Mesendoderm (in vitro differentiated cells): ENCODE data around the gene WNK1.

Experiments
- DNase-seq: peaks from one replicate; pipeline ENCODE4 v3.0.0; 2013
- H2AK5ac ChIP-seq: 2 replicates; pipeline ENCODE4 v1.6.1; 2013; ENCODE audit warnings: low read length, inconsistent platforms
- H2BK120ac ChIP-seq: 2 replicates; pipeline ENCODE4 v1.6.1; 2013; ENCODE audit warnings: low read depth, mild to moderate bottlenecking, low read length, moderate library complexity, mixed read lengths
- H2BK15ac ChIP-seq: replicated peaks from 2 replicates; pipeline ENCODE4 v1.6.1; 2013; ENCODE audit warnings: low read depth, mild to moderate bottlenecking, moderate library complexity
- H2BK5ac ChIP-seq: 2 replicates; pipeline ENCODE4 v1.6.1; 2013; ENCODE audit warnings: low read length, inconsistent platforms
- H3K18ac ChIP-seq: 2 replicates; pipeline ENCODE4 v1.6.1; 2013; ENCODE audit warnings: mild to moderate bottlenecking, low read length, mixed read lengths
- H3K23ac ChIP-seq: one replicate; pipeline ENCODE4 v1.6.1; 2013; ENCODE audit warnings: low read length
- H3K27ac ChIP-seq: 2 replicates; pipeline ENCODE4 v1.5.1; 2013; ENCODE audit warnings: low read depth, mild to moderate bottlenecking, inconsistent platforms, low read length, moderate library complexity
- H3K27me3 ChIP-seq: 2 replicates; pipeline ENCODE4 v1.6.1; 2013; ENCODE audit warnings: low read length, control low read depth, mild to moderate bottlenecking, inconsistent platforms; ENCODE audit not compliant: insufficient read depth, poor library complexity
- H3K36me3 ChIP-seq: 2 replicates; pipeline ENCODE4 v1.6.1; 2013; ENCODE audit warnings: low read length, inconsistent platforms; ENCODE audit not compliant: control insufficient read depth, insufficient read depth
- H3K4ac ChIP-seq: one replicate; pipeline ENCODE4 v1.6.1; 2013; ENCODE audit warnings: low read depth, mild to moderate bottlenecking, low read length, moderate library complexity
- H3K4me1 ChIP-seq: 2 replicates; pipeline ENCODE4 v1.6.1; 2013; ENCODE audit warnings: low read depth, low read length, inconsistent platforms; ENCODE audit not compliant: control insufficient read depth
- H3K4me2 ChIP-seq: 2 replicates; pipeline ENCODE4 v1.6.1; 2013; ENCODE audit warnings: low read length
- H3K4me3 ChIP-seq: 2 replicates; pipeline ENCODE4 v1.5.1; 2013; ENCODE audit warnings: mild to moderate bottlenecking, low read length
- H3K56ac ChIP-seq: one replicate; pipeline ENCODE4 v1.6.1; 2013; ENCODE audit warnings: low read length
- H3K79me1 ChIP-seq: 2 replicates; pipeline ENCODE4 v1.6.1; 2013; ENCODE audit warnings: low read length, inconsistent platforms
- H3K79me2 ChIP-seq: 2 replicates; pipeline ENCODE4 v1.6.1; 2013; ENCODE audit warnings: mild to moderate bottlenecking, low read length; ENCODE audit not compliant: control insufficient read depth, insufficient read depth
- H3K9ac ChIP-seq: 2 replicates; pipeline ENCODE4 v1.6.1; 2013; ENCODE audit warnings: low read length, inconsistent platforms
- H4K5ac ChIP-seq: one replicate; pipeline ENCODE4 v1.6.1; 2013; ENCODE audit warnings: low read length
- H4K8ac ChIP-seq: one replicate; pipeline ENCODE4 v1.6.1; 2013; ENCODE audit warnings: low read depth, mild to moderate bottlenecking, control low read depth, low read length, moderate library complexity
- WGBS: extraction: QIAGEN DNeasy Blood & Tissue Kit; methylation state at CpG from one replicate; pipeline ENCODE4 v1.1.7; 2013; ENCODE audit warnings: low lambda C conversion rate, missing lambda C conversion rate; ENCODE audit not compliant: insufficient coverage; ENCODE audit errors: extremely low coverage; 5-methylcytosine and 5-hydroxymethylcytosine counted together

WNK1 gene

DNA sequence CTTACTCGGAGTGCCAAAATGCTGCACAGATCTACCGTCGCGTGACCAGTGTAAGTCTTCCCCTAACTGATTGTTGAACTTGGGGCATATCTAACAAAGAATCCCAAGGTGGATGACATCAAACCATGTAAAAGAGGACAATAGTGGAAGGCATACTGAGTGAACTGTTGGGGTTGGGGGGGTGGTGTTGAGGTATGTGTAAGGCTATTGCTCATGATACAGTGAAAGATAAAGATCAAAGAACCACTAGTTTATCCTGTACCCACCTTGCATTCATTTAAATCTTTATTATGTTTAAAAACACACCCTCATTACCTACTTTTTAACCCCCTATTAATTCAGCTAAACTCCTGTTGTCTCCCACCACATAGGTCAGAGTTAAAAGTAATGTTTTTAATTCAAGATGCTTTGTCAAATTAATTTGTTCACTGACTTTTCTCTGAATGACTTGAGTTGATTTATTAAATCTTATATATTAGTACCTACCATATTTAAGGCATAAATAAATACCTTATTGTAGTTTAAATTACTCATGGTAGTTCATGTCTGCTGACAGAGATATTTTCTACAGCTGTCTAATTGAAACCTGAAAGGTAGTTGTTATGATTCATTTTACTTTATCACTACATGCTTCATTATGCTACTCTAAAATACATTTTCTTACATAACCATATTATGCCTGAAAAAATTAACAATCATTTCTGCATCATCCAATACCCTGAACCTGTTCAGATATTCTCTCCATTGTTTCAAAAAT is 77.9 kb downstream of the WNK1 start:
- no peak overlapping the region for H2BK15ac ChIP-seq
- no peak overlapping the region for H2AK5ac ChIP-seq
- no peak for DNase-seq
- no peak overlapping the region for H3K27ac ChIP-seq
- H3K56ac ChIP-seq = no peak overlapping the region
- no peak overlapping the region for H4K8ac ChIP-seq
- peaks cover 4% of the 10 kb centered on the region for H3K36me3 ChIP-seq
- H3K9ac ChIP-seq = no peak overlapping the region
- no peaks in the 10 kb centered on the region for H3K79me2 ChIP-seq
- H3K27me3 ChIP-seq = no peaks in the 10 kb centered on the region
- H3K79me1 ChIP-seq = peaks cover 3% of the 10 kb centered on the region
- no peak overlapping the region for H3K4me2 ChIP-seq
- no peak overlapping the region for H3K18ac ChIP-seq
- no peak overlapping the region for H2BK5ac ChIP-seq
- no peak overlapping the region for H2BK120ac ChIP-seq
- no peak overlapping the region for H4K5ac ChIP-seq
- H3K23ac ChIP-seq = no peak overlapping the region
- no CpG with 5 or more reads among the region's 4 CpGs for WGBS
- H3K4me3 ChIP-seq = no peak overlapping the region
- no peak overlapping the region for H3K4ac ChIP-seq
- no peaks in the 10 kb centered on the region for H3K4me1 ChIP-seq

DNA sequence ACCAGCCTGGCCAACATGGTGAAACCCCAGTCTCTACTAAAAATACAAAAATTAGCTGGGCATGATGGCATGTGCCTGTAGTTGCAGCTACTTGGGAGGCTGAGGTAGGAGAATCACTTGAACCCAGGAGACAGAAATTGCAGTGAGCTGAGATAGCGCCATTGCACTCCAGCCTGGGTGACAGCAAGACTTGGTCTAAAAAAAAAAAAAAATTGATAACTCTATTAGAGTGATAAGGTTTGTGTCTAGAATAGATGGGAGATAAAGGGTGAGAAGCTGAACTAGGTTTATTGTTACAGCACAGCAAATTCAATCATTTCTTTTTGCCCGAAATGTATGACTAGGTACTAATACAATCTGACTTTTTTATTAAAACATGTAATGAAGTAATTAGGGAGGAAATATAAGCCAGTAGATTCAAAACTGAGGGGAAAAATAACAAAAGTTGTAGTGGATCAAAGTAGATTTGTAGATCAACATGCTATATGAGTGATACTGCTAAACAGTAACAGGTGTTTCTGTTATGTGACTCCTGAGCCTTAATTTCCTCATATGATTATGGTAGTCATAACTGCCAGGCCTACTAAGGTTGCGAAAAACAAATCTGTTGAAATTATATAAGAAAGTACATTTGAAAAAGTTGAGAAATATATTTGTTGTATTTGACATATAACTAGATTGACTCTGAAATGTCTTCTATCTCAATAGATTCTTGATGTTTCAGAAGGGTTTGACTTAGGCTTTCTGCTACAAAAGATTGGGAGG is 83.6 kb downstream of the WNK1 start:
- Histone ChIP-seq H2BK15ac (no peak overlapping the region), H3K27me3 (no peaks in the 10 kb centered on the region), H3K79me2 (no peaks in the 10 kb centered on the region), H4K5ac (no peak overlapping the region), H3K36me3 (no peaks in the 10 kb centered on the region), H3K27ac (no peak overlapping the region), H3K4ac (no peak overlapping the region), H3K4me2 (no peak overlapping the region), H2AK5ac (no peak overlapping the region), H3K56ac (no peak overlapping the region), H3K4me1 (no peaks in the 10 kb centered on the region), H4K8ac (no peak overlapping the region), H3K23ac (no peak overlapping the region), H2BK120ac (no peak overlapping the region), H3K18ac (no peak overlapping the region), H3K79me1 (no peaks in the 10 kb centered on the region), H3K4me3 (no peak overlapping the region), H2BK5ac (no peak overlapping the region), H3K9ac (no peak overlapping the region)
- DNase-seq = no peak
- 100% methylated on average over 1 of the region's 3 CpGs for WGBS

- Histone ChIP-seq H3K27ac (no peak overlapping the region), H4K8ac (no peak overlapping the region), H3K4me2 (no peak overlapping the region), H3K9ac (no peak overlapping the region), H3K79me2 (no peaks in the 10 kb centered on the region), H3K4me1 (no peaks in the 10 kb centered on the region), H2AK5ac (no peak overlapping the region), H3K23ac (no peak overlapping the region), H2BK5ac (no peak overlapping the region), H2BK15ac (no peak overlapping the region), H2BK120ac (no peak overlapping the region), H3K27me3 (no peaks in the 10 kb centered on the region), H3K56ac (no peak overlapping the region), H3K4ac (no peak overlapping the region), H3K79me1 (no peaks in the 10 kb centered on the region), H4K5ac (no peak overlapping the region), H3K18ac (no peak overlapping the region), H3K36me3 (no peaks in the 10 kb centered on the region), H3K4me3 (no peak overlapping the region)
- no peak for DNase-seq
- no CpG with 5 or more reads among the region's 6 CpGs for WGBS
Observed at GRCh38 chr12:836952-837351, 84.6 kb downstream of the WNK1 start.

DNA sequence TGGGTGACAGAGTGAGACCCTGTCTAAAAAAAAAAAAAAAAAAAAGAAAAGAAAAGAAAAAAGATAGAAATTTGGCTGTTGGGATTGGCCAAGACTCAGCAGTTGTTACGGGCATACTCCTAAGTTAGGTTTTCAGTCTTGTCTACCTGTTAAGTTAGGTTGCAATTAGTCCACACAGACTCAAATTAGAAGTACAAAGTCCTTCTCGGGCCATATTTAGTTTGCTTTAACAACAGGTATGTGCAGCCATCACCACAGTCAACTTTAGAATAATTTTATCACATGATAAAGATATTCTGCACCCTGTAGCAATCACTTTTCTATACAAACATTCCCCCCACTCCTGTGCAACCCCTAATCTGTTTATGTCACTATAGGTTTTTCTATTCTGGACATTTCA is 85.2 kb downstream of the WNK1 start:
- H3K27me3 ChIP-seq = no peaks in the 10 kb centered on the region
- H2AK5ac ChIP-seq = no peak overlapping the region
- H3K4ac ChIP-seq = no peak overlapping the region
- no peak overlapping the region for H3K9ac ChIP-seq
- no peak overlapping the region for H2BK15ac ChIP-seq
- no peak overlapping the region for H3K27ac ChIP-seq
- H3K36me3 ChIP-seq = no peaks in the 10 kb centered on the region
- no CpG with 5 or more reads among the region's 2 CpGs for whole genome bisulfite sequencing
- no peak overlapping the region for H4K8ac ChIP-seq
- no peak overlapping the region for H2BK5ac ChIP-seq
- H3K56ac ChIP-seq = no peak overlapping the region
- no peak overlapping the region for H3K23ac ChIP-seq
- no peak overlapping the region for H4K5ac ChIP-seq
- no peak overlapping the region for H2BK120ac ChIP-seq
- no peak for DNase-seq
- H3K4me3 ChIP-seq = no peak overlapping the region
- no peak overlapping the region for H3K4me2 ChIP-seq
- no peaks in the 10 kb centered on the region for H3K79me1 ChIP-seq
- no peak overlapping the region for H3K18ac ChIP-seq
- H3K4me1 ChIP-seq = no peaks in the 10 kb centered on the region
- H3K79me2 ChIP-seq = no peaks in the 10 kb centered on the region

DNA sequence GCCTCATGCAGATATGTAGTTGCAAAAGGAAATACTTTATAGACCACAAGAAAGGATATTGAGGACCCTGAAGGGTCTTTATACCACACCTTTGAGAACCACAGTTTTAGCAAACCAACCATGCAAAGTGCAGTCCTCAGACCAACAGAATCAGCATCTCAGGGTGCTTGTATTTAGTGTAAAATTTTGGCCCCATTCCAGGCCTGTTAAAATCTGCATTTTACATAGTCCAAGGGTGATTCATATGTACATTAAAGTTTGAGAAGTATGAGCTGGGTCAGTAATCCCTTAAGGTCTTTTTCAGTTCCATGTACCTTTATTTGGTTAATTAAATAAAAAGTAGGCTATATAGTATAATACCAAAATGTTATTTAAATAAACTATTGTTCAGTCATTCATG is 91.2 kb downstream of the WNK1 start:
- Histone ChIP-seq H3K27me3 (no peaks in the 10 kb centered on the region), H3K4me2 (no peak overlapping the region), H3K23ac (no peak overlapping the region), H4K5ac (no peak overlapping the region), H3K79me2 (no peaks in the 10 kb centered on the region), H2AK5ac (no peak overlapping the region), H4K8ac (no peak overlapping the region), H2BK120ac (no peak overlapping the region), H3K36me3 (no peaks in the 10 kb centered on the region), H3K4me3 (no peak overlapping the region), H3K9ac (no peak overlapping the region), H3K18ac (no peak overlapping the region), H3K56ac (no peak overlapping the region), H2BK5ac (no peak overlapping the region), H3K4me1 (no peaks in the 10 kb centered on the region), H3K27ac (no peak overlapping the region), H3K79me1 (peaks cover 2% of the 10 kb centered on the region), H3K4ac (no peak overlapping the region), H2BK15ac (no peak overlapping the region)
- DNase-seq = no peak
